ENCODE results near the gene EVC2. TPM values are rescaled to one million over a fixed set of nuclear protein-coding genes. Genes with fewer than 3 reads are reported as not detected.

The EVC2 gene
- total and polyA plus RNA-seq, 7 experiments from 2014 or later, result 0.09 to 0.98 (median 0.33) TPM; not detected in 1

DNA sequence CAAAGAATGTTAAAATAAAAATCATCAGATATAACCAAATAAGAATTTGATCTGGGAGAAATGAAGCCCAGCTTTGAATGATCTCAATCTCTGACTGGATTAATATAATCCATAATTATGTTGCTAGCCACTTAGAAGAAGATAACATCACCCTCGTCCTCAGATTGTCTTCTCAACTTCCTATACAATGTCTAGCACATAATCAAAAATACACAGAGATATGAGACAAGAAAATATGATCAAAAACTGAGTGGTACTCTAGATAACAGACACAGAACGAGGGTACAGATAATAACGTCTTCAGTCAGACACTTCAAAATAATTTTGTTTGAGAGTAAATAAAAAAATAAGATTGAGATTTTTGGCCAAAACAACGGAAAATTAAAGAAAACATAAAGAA lies 47.1 kb downstream of the EVC2 start:
- no peak overlapping the region for H3K4me3 Mint-ChIP-seq
- intact Hi-C loops (cut with micrococcal nuclease), result no loop called here
- Histone ChIP-seq H3K27ac (ENCODE audit: low read depth, low read length) (no peak overlapping the region), H3K4me1 (ENCODE audit: control insufficient read depth in 2 of 2, insufficient read depth in 2 of 2, low read length in 2 of 2) (no peaks in the 10 kb centered on the region), H3K4me3 (ENCODE audit: low read length) (no peak overlapping the region), H3K36me3 (ENCODE audit: control insufficient read depth in 2 of 3, insufficient read depth in 3 of 3, low read length in 3 of 3) (no peaks in the 10 kb centered on the region), H3K27me3 (ENCODE audit: control insufficient read depth in 2 of 2, insufficient read depth in 2 of 2, low read length in 2 of 2) (no peaks in the 10 kb centered on the region), H3K9me3 (ENCODE audit: control insufficient read depth in 2 of 3, low read length in 3 of 3) (no peaks in the 10 kb centered on the region)
- no peak overlapping the region for H3K27ac Mint-ChIP-seq
- ChIA-PET POLR2A (no interaction called here), CTCF (no interaction called here)
- no peaks in the 10 kb centered on the region for H3K36me3 Mint-ChIP-seq
- peaks cover 0 to 4% (median 4%) of the 10 kb centered on the region in 5 donors for H3K27me3 Mint-ChIP-seq
- ATAC-seq, result no peak
- DNase-seq, result no peak
- H3K4me1 Mint-ChIP-seq, result no peaks in the 10 kb centered on the region
- H3K9me3 Mint-ChIP-seq, result peaks cover 7 to 42% (median 11%) of the 10 kb centered on the region in 11 donors

- no peak overlapping the region for H3K27ac Mint-ChIP-seq
- no peaks in the 10 kb centered on the region for H3K4me1 Mint-ChIP-seq
- no peak overlapping the region for H3K4me3 Mint-ChIP-seq
- peaks cover 4 to 37% (median 11%) of the 10 kb centered on the region in 11 donors for H3K9me3 Mint-ChIP-seq
- peaks cover 0 to 4% (median 4%) of the 10 kb centered on the region in 5 donors for H3K27me3 Mint-ChIP-seq
- no peaks in the 10 kb centered on the region for H3K27me3 ChIP-seq (ENCODE audit: control insufficient read depth in 2 of 2, insufficient read depth in 2 of 2, low read length in 2 of 2)
- no peaks in the 10 kb centered on the region for H3K4me1 ChIP-seq (ENCODE audit: control insufficient read depth in 2 of 2, insufficient read depth in 2 of 2, low read length in 2 of 2)
- no peaks in the 10 kb centered on the region for H3K9me3 ChIP-seq (ENCODE audit: control insufficient read depth in 2 of 3, low read length in 3 of 3)
- H3K4me3 ChIP-seq (ENCODE audit: low read length), result no peak overlapping the region
- no peak overlapping the region for H3K27ac ChIP-seq (ENCODE audit: low read depth, low read length)
- DNase-seq (no peak), ATAC-seq (no peak)
- CTCF ChIA-PET, result no interaction called here
- H3K36me3 ChIP-seq (ENCODE audit: control insufficient read depth in 2 of 3, insufficient read depth in 3 of 3, low read length in 3 of 3), result no peaks in the 10 kb centered on the region
- POLR2A ChIA-PET, result no interaction called here
- intact Hi-C loops (cut with micrococcal nuclease), result no loop called here
- no peaks in the 10 kb centered on the region for H3K36me3 Mint-ChIP-seq
Observed at GRCh38 chr4:5660185-5660584, 48.2 kb downstream of the EVC2 start.

GRCh38 chr4:5658974-5659373 lies 49.4 kb downstream of the EVC2 start:
- Mint-ChIP-seq H3K36me3 (no peaks in the 10 kb centered on the region), H3K27me3 (peaks cover 0 to 4% (median 4%) of the 10 kb centered on the region in 5 donors), H3K9me3 (peaks cover 4 to 36% (median 10%) of the 10 kb centered on the region in 11 donors), H3K4me3 (no peak overlapping the region), H3K4me1 (no peaks in the 10 kb centered on the region), H3K27ac (no peak overlapping the region)
- H3K4me1 ChIP-seq (ENCODE audit: control insufficient read depth in 2 of 2, insufficient read depth in 2 of 2, low read length in 2 of 2), result no peaks in the 10 kb centered on the region
- DNase-seq (no peak), ATAC-seq (no peak)
- CTCF ChIA-PET, result no interaction called here
- H3K9me3 ChIP-seq (ENCODE audit: control insufficient read depth in 2 of 3, low read length in 3 of 3), result no peaks in the 10 kb centered on the region
- intact Hi-C loops (cut with micrococcal nuclease), result no loop called here
- H3K36me3 ChIP-seq (ENCODE audit: control insufficient read depth in 2 of 3, insufficient read depth in 3 of 3, low read length in 3 of 3), result no peaks in the 10 kb centered on the region
- no peak overlapping the region for H3K4me3 ChIP-seq (ENCODE audit: low read length)
- POLR2A ChIA-PET, result no interaction called here
- H3K27ac ChIP-seq (ENCODE audit: low read depth, low read length), result no peak overlapping the region
- no peaks in the 10 kb centered on the region for H3K27me3 ChIP-seq (ENCODE audit: control insufficient read depth in 2 of 2, insufficient read depth in 2 of 2, low read length in 2 of 2)

DNA sequence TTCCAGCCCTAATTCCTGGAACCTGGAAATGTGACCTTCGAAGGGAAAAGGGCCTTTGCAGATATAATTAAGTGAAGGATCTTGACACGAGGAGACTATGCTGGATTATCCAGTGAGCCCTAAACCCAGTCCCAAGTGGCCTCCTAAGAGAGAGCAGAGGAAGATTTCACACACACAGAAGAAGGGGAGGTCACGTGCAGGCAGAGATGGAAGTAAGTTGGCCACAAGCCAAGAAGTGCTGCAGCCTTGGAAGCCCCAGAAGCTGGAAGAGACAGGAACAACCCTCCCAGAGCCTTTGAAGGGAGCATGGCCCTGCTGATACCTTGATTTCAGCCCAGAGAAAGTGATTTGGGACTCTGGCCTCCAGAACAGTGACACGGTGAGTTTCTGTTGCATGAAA lies 51.9 kb downstream of the EVC2 start:
- no peaks in the 10 kb centered on the region for H3K36me3 Mint-ChIP-seq

DNA sequence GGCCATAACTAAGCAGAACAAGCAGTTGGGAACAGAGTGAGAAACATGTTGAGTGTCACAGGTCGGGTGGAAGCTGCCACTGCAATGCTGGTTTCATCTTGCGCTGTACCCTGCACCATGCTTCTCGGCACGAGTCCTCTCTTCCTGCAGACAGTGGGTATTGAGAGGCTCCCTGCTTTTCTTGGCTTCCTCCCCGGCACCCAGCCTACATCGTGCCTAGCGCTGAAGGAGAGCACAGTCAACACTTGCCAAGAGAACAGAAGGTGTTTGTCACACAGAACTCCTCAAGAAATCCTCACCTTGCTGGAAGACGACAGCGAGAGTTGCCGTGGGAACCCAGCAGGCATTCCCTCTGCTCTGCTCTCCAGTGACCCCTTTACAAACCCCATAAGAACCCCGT lies 53.6 kb downstream of the EVC2 start:
- no peaks in the 10 kb centered on the region for H3K36me3 ChIP-seq (ENCODE audit: control insufficient read depth in 2 of 3, insufficient read depth in 3 of 3, low read length in 3 of 3)
- POLR2A ChIA-PET, result no interaction called here
- ATAC-seq, result no peak
- H3K9me3 Mint-ChIP-seq, result peaks cover 0 to 8% (median 4%) of the 10 kb centered on the region in 11 donors
- H3K36me3 Mint-ChIP-seq, result no peaks in the 10 kb centered on the region
- H3K4me3 ChIP-seq (ENCODE audit: low read length), result no peak overlapping the region
- no peaks in the 10 kb centered on the region for H3K4me1 ChIP-seq (ENCODE audit: control insufficient read depth in 2 of 2, insufficient read depth in 2 of 2, low read length in 2 of 2)
- no peaks in the 10 kb centered on the region for H3K27me3 ChIP-seq (ENCODE audit: control insufficient read depth in 2 of 2, insufficient read depth in 2 of 2, low read length in 2 of 2)
- H3K4me3 Mint-ChIP-seq, result no peak overlapping the region
- intact Hi-C loops (cut with micrococcal nuclease), result no loop called here
- H3K27ac ChIP-seq (ENCODE audit: low read depth, low read length), result no peak overlapping the region
- DNase-seq, result no peak
- no peak overlapping the region for H3K27ac Mint-ChIP-seq
- no peaks in the 10 kb centered on the region for H3K9me3 ChIP-seq (ENCODE audit: control insufficient read depth in 2 of 3, low read length in 3 of 3)
- H3K4me1 Mint-ChIP-seq, result no peaks in the 10 kb centered on the region
- CTCF ChIA-PET, result no interaction called here
- peaks cover 0 to 4% (median 0%) of the 10 kb centered on the region in 5 donors for H3K27me3 Mint-ChIP-seq

More for the DNA sequence above, 51.9 kb downstream of the EVC2 start:
- Histone ChIP-seq H3K4me3 (ENCODE audit: low read length) (no peak overlapping the region), H3K36me3 (ENCODE audit: control insufficient read depth in 2 of 3, insufficient read depth in 3 of 3, low read length in 3 of 3) (no peaks in the 10 kb centered on the region), H3K27me3 (ENCODE audit: control insufficient read depth in 2 of 2, insufficient read depth in 2 of 2, low read length in 2 of 2) (no peaks in the 10 kb centered on the region), H3K4me1 (ENCODE audit: control insufficient read depth in 2 of 2, insufficient read depth in 2 of 2, low read length in 2 of 2) (no peaks in the 10 kb centered on the region), H3K9me3 (ENCODE audit: control insufficient read depth in 2 of 3, low read length in 3 of 3) (no peaks in the 10 kb centered on the region), H3K27ac (ENCODE audit: low read depth, low read length) (no peak overlapping the region)
- Mint-ChIP-seq H3K27ac (no peak overlapping the region), H3K9me3 (peaks cover 0 to 22% (median 4%) of the 10 kb centered on the region in 11 donors), H3K4me3 (no peak overlapping the region), H3K4me1 (no peaks in the 10 kb centered on the region), H3K27me3 (peaks cover 0 to 4% (median 0%) of the 10 kb centered on the region in 5 donors)
- ChIA-PET POLR2A (no interaction called here), CTCF (no interaction called here)
- intact Hi-C loops (cut with micrococcal nuclease), result no loop called here
- ATAC-seq (no peak), DNase-seq (no peak)

GRCh38 chr4:5651089-5651488 lies 57.3 kb downstream of the EVC2 start:
- H3K9me3 ChIP-seq (ENCODE audit: control insufficient read depth in 2 of 3, low read length in 3 of 3), result no peaks in the 10 kb centered on the region
- intact Hi-C loops (cut with micrococcal nuclease), result no loop called here
- Mint-ChIP-seq H3K27me3 (peaks cover 0 to 9% (median 0%) of the 10 kb centered on the region in 5 donors), H3K27ac (no peak overlapping the region), H3K4me1 (no peaks in the 10 kb centered on the region), H3K4me3 (no peak overlapping the region), H3K36me3 (no peaks in the 10 kb centered on the region), H3K9me3 (peaks cover 0 to 5% (median 0%) of the 10 kb centered on the region in 11 donors)
- ChIA-PET POLR2A (no interaction called here), CTCF (no interaction called here)
- H3K4me3 ChIP-seq (ENCODE audit: low read length), result no peak overlapping the region
- H3K27me3 ChIP-seq (ENCODE audit: control insufficient read depth in 2 of 2, insufficient read depth in 2 of 2, low read length in 2 of 2), result no peaks in the 10 kb centered on the region
- DNase-seq, result no peak
- H3K4me1 ChIP-seq (ENCODE audit: control insufficient read depth in 2 of 2, insufficient read depth in 2 of 2, low read length in 2 of 2), result no peaks in the 10 kb centered on the region
- no peaks in the 10 kb centered on the region for H3K36me3 ChIP-seq (ENCODE audit: control insufficient read depth in 2 of 3, insufficient read depth in 3 of 3, low read length in 3 of 3)
- ATAC-seq, result no peak
- H3K27ac ChIP-seq (ENCODE audit: low read depth, low read length), result no peak overlapping the region

DNA sequence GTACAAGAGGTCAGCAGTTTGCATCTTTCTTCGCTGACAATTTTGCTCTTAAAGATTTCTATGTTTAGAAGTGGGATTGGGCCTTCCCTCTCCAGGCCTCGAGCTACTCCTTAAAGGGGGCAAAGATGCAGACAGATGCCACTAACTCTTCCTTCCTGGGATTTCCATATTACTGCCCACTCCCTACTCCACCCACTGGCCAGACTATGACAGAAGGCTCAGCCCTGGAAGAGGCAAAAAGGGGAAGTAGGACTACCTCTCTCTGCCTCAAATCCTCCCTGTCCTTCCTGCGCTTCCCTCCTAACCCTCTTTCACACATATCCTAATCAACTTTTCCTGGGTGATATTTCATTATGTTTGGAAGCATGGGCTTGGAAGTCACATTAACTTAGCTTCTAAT lies 58.3 kb downstream of the EVC2 start:
- ChIA-PET POLR2A (no interaction called here), CTCF (no interaction called here)
- Histone ChIP-seq H3K4me1 (ENCODE audit: control insufficient read depth in 2 of 2, insufficient read depth in 2 of 2, low read length in 2 of 2) (no peaks in the 10 kb centered on the region), H3K4me3 (ENCODE audit: low read length) (no peak overlapping the region), H3K27me3 (ENCODE audit: control insufficient read depth in 2 of 2, insufficient read depth in 2 of 2, low read length in 2 of 2) (no peaks in the 10 kb centered on the region), H3K27ac (ENCODE audit: low read depth, low read length) (no peak overlapping the region), H3K9me3 (ENCODE audit: control insufficient read depth in 2 of 3, low read length in 3 of 3) (no peaks in the 10 kb centered on the region), H3K36me3 (ENCODE audit: control insufficient read depth in 2 of 3, insufficient read depth in 3 of 3, low read length in 3 of 3) (no peaks in the 10 kb centered on the region)
- Mint-ChIP-seq H3K4me1 (no peaks in the 10 kb centered on the region), H3K9me3 (peaks cover 0 to 5% (median 2%) of the 10 kb centered on the region in 11 donors), H3K36me3 (no peaks in the 10 kb centered on the region), H3K4me3 (no peak overlapping the region), H3K27ac (no peak overlapping the region), H3K27me3 (peaks cover 0 to 9% (median 0%) of the 10 kb centered on the region in 5 donors)
- DNase-seq (no peak), ATAC-seq (no peak)
- intact Hi-C loops (cut with micrococcal nuclease), result no loop called here
